ENCODE data around the gene TRAF2.

TRAF2 gene

GRCh38 chr9:136881691-136882108 is 4.6 kb upstream of the TRAF2 start:
- TF ChIP-seq TEAD4 (IDR thresholded peaks at IDR 0.05) (no peak), YY1 (IDR thresholded peaks at IDR 0.05; ENCODE audit: low read depth) (no peak), USF1 (IDR thresholded peaks at IDR 0.05) (no peak), RAD21 (IDR thresholded peaks at IDR 0.05; ENCODE audit: low read depth) (no peak), EGR1 (IDR thresholded peaks at IDR 0.05) (no peak), CREB1 (IDR thresholded peaks at IDR 0.05; ENCODE audit: low read depth) (no peak)
- TF ChIP-seq, protein P1, sequence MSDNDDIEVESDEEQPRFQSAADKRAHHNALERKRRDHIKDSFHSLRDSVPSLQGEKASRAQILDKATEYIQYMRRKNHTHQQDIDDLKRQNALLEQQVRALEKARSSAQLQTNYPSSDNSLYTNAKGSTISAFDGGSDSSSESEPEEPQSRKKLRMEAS (IDR thresholded peaks at IDR 0.05): no peak

- TF ChIP-seq USF1 (IDR thresholded peaks at IDR 0.05): no peak
- TF ChIP-seq, protein P1 (IDR thresholded peaks at IDR 0.05): 0 out of 2 replicates have a peak, but pooled peaks have one; percentile 23
- no peak for TF ChIP-seq TEAD4 (IDR thresholded peaks at IDR 0.05)
These were observed 4.0 kb upstream of the TRAF2 start for GRCh38 chr9:136882109-136882946.

DNA sequence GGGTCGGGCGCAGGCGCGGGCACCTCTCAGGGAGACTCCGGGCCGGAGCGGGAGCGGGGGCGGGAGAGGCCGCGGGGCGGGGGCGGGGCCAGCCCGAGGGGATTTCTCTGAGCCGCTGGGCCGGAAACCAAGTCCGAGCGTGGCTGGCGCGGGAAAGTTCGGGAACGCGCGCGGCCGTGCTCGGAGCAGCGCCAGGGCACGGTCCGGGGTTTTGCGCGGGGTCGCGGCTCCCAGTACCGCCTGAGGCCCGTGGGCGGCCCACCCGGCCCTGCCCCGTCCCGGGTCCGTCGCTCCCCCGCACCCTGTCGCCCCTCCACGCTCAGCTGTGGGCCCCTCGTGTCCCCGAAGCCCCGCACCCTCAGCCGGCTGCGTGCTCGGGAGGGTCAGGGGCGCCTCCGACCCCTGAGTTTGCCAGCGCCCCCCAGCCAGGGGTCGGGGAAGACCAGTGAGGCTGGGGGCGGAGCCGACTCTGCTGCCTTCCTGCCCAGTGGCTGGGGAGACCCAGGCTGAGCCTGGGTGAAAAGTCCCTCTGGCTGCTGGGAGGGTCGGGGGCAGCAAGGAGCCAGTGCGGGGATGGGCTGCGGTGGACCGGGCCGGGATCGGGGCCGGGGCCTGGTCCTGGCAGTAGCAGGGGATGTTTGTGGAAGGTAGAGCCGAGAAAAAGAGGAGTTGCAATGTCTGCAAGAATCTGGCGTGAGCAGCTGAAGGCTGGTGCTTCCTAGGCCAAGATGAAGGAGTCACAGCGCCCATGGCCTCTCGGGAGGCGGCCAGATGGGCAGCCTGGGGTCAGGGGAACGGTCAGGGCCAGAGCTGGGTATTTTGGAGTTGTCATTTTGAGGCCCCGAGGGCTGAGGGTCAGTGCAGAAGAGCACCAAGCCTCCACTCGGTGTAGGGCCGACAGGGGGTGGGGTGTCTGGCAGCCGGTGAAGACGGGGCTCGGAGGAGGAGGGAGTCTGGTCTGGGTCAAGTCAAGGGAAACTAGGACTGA is 588 bp downstream of the TRAF2 start:
- TF ChIP-seq FOXM1 (IDR thresholded peaks at IDR 0.05; ENCODE audit: borderline replicate concordance, low read depth) (no peak), TCF12 (IDR thresholded peaks at IDR 0.05; ENCODE audit: low read depth) (no peak), USF1 (IDR thresholded peaks at IDR 0.05) (no peak), TEAD4 (IDR thresholded peaks at IDR 0.05) (no peak), ZBTB7A (IDR thresholded peaks at IDR 0.05; ENCODE audit: low read depth) (peak; percentile 93), TAF1 (IDR thresholded peaks at IDR 0.05; ENCODE audit: low read depth) (no peak)

DNA sequence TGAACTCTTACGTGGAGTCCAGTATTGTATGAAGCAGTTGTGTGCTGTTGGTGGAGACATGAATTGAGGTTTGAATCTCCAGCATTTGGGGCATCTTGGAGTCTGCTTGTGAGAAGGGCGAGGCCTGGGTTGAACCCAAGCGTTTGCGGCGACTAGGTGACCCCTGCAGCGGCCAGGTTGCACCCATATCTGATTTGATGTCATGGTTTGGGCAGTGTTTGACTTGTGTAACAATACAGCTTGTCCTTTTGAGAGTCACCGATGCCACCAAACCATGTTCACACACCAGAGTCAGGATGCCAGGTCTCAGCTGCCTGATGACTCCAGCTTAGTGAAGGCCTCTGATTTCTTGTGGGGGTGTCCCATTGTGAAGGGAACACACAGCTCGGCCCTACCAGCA is 2.1 kb downstream of the TRAF2 start:
- no peak for TF ChIP-seq YY1 (IDR thresholded peaks at IDR 0.05; ENCODE audit: low read depth)
- no peak for TF ChIP-seq EGR1 (IDR thresholded peaks at IDR 0.05)
- TF ChIP-seq, protein P1 (IDR thresholded peaks at IDR 0.05): no peak
- no peak for TF ChIP-seq NFIC (IDR thresholded peaks at IDR 0.05)
- TF ChIP-seq CEBPB (IDR thresholded peaks at IDR 0.05): no peak
- TF ChIP-seq TEAD4 (IDR thresholded peaks at IDR 0.05): no peak
- no peak for TF ChIP-seq REST (IDR thresholded peaks at IDR 0.05; ENCODE audit: low read depth)
- TF ChIP-seq RAD21 (IDR thresholded peaks at IDR 0.05; ENCODE audit: low read depth): no peak
- TF ChIP-seq FOXM1 (IDR thresholded peaks at IDR 0.05; ENCODE audit: borderline replicate concordance, low read depth): no peak
- no peak for TF ChIP-seq TCF12 (IDR thresholded peaks at IDR 0.05; ENCODE audit: low read depth)
- no peak for TF ChIP-seq ZBTB7A (IDR thresholded peaks at IDR 0.05; ENCODE audit: low read depth)
- TF ChIP-seq CREB1 (IDR thresholded peaks at IDR 0.05; ENCODE audit: low read depth): no peak
- TF ChIP-seq EP300 (IDR thresholded peaks at IDR 0.05; ENCODE audit: borderline replicate concordance): no peak
- no peak for TF ChIP-seq TAF1 (IDR thresholded peaks at IDR 0.05; ENCODE audit: low read depth)
- no peak for TF ChIP-seq USF1 (IDR thresholded peaks at IDR 0.05)

DNA sequence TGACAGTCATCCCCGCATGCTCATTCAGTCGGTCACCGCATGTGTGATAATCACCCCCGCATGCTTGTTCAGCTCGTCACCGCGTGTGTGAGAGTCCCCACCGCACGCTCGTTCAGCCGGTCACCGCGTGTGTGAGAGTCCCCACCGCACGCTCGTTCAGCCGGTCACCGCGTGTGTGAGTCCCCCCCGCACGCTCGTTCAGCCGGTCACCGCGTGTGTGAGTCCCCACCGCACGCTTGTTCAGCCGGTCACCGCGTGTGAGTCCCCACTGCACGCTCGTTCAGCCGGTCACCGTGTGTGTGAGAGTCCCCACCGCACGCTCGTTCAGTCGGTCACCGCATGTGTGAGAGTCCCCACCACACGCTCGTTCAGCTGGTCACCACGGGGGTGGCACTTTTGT is 3.5 kb downstream of the TRAF2 start:
- TF ChIP-seq NFIC (IDR thresholded peaks at IDR 0.05) (no peak), USF1 (IDR thresholded peaks at IDR 0.05) (no peak), REST (IDR thresholded peaks at IDR 0.05; ENCODE audit: low read depth) (no peak)

Data from Ishikawa (cell line).